Measurements from ENCODE around the gene PDE4B.

DNA sequence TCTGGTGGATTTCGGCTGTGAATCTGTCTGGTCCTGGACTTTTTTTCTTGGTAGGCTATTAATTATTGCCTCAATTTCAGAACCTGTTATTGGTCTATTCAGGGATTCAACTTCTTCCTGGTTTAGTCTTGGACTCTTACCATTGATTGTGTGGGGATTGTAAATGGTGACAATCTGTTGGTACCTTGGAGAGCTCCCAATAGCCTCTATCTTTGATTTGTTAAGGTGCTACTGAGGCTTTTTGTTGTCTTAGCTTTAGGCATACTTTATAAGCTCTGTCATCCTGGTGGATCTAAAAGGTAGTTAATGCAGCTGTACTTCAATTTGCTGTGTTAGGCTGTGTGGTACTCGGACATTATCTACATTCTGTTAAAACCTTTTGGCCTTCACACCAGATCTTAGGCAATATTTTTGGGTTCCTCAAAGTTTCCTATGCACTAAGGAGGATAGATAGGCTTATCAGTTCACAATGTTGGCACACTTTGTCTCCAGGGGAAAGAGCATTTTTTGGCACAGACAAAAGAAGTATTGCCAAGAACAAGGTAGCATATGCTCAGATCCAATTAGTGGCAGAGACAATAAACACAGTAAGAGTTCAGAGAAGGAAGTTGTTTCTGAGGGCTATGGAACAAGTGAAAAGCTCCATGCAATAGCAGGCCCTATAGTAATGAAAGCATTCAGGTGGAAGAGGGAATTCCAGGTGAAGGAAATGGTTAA is 230.4 kb downstream of the PDE4B start:
- TF ChIP-seq, protein P1, sequence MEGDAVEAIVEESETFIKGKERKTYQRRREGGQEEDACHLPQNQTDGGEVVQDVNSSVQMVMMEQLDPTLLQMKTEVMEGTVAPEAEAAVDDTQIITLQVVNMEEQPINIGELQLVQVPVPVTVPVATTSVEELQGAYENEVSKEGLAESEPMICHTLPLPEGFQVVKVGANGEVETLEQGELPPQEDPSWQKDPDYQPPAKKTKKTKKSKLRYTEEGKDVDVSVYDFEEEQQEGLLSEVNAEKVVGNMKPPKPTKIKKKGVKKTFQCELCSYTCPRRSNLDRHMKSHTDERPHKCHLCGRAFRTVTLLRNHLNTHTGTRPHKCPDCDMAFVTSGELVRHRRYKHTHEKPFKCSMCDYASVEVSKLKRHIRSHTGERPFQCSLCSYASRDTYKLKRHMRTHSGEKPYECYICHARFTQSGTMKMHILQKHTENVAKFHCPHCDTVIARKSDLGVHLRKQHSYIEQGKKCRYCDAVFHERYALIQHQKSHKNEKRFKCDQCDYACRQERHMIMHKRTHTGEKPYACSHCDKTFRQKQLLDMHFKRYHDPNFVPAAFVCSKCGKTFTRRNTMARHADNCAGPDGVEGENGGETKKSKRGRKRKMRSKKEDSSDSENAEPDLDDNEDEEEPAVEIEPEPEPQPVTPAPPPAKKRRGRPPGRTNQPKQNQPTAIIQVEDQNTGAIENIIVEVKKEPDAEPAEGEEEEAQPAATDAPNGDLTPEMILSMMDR (IDR thresholded peaks at IDR 0.05) = no peak
- TF ChIP-seq EZH2 (IDR thresholded peaks at IDR 0.05) (no peak), EZH2phosphoT487 (IDR thresholded peaks at IDR 0.05) (no peak)
